Mammary epithelial cell (primary cell): ENCODE data around the gene UTP11.
A peak's percentile ranks its signal among the peaks of the same experiment; 100 is the strongest.

Source experiments
- EZH2 ChIP-seq: IDR thresholded peaks from 2 replicates; pipeline ENCODE4 v1.6.1; 2012; ENCODE audit warnings: low read length, inconsistent platforms, borderline replicate concordance
- TF ChIP-seq, protein P1 (sequence below), 2 donors: IDR thresholded peaks in 1 of 2; conservative IDR thresholded peaks in 1 of 2; 2 replicates each; pipeline ENCODE4 v1.5.1; 2011 to 2012; ENCODE audit warnings: inconsistent platforms in 2 of 2, low read length in 2 of 2, mild to moderate bottlenecking in 2 of 2, control low read depth in 1 of 2, low read depth in 1 of 2; ENCODE audit not compliant: insufficient read depth in 1 of 2; ENCODE audit errors: extremely low read depth in 1 of 2

DNA sequence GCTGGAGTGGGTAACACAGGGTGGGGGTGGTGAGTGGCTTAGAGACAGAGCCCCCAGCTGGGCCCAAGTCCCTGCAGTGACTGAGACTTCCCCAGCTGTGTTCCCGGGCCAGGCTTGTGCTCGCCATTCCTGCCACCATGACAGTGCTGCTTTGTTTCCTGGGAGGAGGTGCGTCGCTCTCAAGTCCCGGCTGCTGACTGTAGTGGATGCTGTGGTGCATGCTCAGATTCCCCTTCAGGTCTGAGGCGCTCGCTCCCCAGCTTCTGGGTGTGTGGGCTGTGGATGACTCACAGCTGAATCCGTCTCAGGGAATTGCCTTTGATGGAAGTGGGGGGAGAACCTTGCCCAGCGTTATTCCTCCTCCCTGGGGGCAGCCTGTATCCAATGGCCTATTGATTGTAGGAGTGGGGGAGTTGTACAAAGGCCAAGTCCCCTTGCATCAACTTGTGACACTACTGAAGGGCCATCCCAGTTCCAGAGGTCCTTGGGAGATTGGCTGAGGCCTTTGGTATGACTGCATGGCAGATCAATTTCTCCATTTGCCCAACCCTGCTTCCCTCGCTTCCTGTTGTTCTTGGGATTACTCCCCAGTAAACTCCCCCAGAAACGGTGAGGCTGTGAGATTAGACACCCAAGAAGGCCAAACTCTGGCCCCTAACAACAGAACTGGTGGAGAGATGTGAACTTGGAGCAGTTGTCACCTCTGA, 51.8 kb downstream of the UTP11 start:
- TF ChIP-seq, protein P1, sequence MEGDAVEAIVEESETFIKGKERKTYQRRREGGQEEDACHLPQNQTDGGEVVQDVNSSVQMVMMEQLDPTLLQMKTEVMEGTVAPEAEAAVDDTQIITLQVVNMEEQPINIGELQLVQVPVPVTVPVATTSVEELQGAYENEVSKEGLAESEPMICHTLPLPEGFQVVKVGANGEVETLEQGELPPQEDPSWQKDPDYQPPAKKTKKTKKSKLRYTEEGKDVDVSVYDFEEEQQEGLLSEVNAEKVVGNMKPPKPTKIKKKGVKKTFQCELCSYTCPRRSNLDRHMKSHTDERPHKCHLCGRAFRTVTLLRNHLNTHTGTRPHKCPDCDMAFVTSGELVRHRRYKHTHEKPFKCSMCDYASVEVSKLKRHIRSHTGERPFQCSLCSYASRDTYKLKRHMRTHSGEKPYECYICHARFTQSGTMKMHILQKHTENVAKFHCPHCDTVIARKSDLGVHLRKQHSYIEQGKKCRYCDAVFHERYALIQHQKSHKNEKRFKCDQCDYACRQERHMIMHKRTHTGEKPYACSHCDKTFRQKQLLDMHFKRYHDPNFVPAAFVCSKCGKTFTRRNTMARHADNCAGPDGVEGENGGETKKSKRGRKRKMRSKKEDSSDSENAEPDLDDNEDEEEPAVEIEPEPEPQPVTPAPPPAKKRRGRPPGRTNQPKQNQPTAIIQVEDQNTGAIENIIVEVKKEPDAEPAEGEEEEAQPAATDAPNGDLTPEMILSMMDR (conservative IDR thresholded peaks at IDR 0.05 in 1 of 2, IDR thresholded peaks at IDR 0.05 in 1 of 2; ENCODE audit: extremely low read depth in 1 of 2, insufficient read depth in 1 of 2, low read depth in 1 of 2, low read length in 2 of 2), result peak in 1 of 2 donors; percentile 34
- no peak for TF ChIP-seq EZH2
